ENCODE results near the gene HSPA12A. TPM values are rescaled to one million over a fixed set of nuclear protein-coding genes. Genes with fewer than 3 reads are reported as not detected.

HSPA12A gene
- total RNA-seq, 1 donor from 2014 or later, result 11.0 TPM

GRCh38 chr10:116657863-116658551 is 84.4 kb downstream of the HSPA12A start:
- Mint-ChIP-seq H3K36me3 (no peaks in the 10 kb centered on the region), H3K4me3 (no peak overlapping the region)
- TF ChIP-seq CTCF (conservative IDR thresholded peaks at IDR 0.05), result no peak

GRCh38 chr10:116656044-116656443 is 86.3 kb downstream of the HSPA12A start:
- TF ChIP-seq CTCF (conservative IDR thresholded peaks at IDR 0.05), result no peak

More at GRCh38 chr10:116657863-116658551, 84.4 kb downstream of the HSPA12A start:
- Mint-ChIP-seq H3K27ac (no peak overlapping the region), H3K4me1 (ENCODE audit: unreplicated experiment) (peaks cover 4% of the 10 kb centered on the region), H3K27me3 (peaks cover 3% of the 10 kb centered on the region), H3K9me3 (no peaks in the 10 kb centered on the region)
- no peak for DNase-seq (ENCODE audit: extremely low spot score, unreplicated experiment)

GRCh38 chr10:116655568-116655967 is 86.8 kb downstream of the HSPA12A start:
- TF ChIP-seq CTCF (conservative IDR thresholded peaks at IDR 0.05), result no peak
- DNase-seq (ENCODE audit: extremely low spot score, unreplicated experiment), result no peak
- no peaks in the 10 kb centered on the region for H3K9me3 Mint-ChIP-seq
- no peak overlapping the region for H3K27ac Mint-ChIP-seq
- no peak overlapping the region for H3K4me3 Mint-ChIP-seq
- H3K4me1 Mint-ChIP-seq (ENCODE audit: unreplicated experiment), result no peaks in the 10 kb centered on the region
- H3K36me3 Mint-ChIP-seq, result no peaks in the 10 kb centered on the region
- H3K27me3 Mint-ChIP-seq, result peaks cover 13% of the 10 kb centered on the region

More at GRCh38 chr10:116656044-116656443, 86.3 kb downstream of the HSPA12A start:
- H3K9me3 Mint-ChIP-seq, result no peaks in the 10 kb centered on the region
- no peaks in the 10 kb centered on the region for H3K36me3 Mint-ChIP-seq
- no peak overlapping the region for H3K4me3 Mint-ChIP-seq
- peaks cover 8% of the 10 kb centered on the region for H3K27me3 Mint-ChIP-seq
- no peak overlapping the region for H3K27ac Mint-ChIP-seq
- H3K4me1 Mint-ChIP-seq (ENCODE audit: unreplicated experiment), result no peaks in the 10 kb centered on the region
- no peak for DNase-seq (ENCODE audit: extremely low spot score, unreplicated experiment)

GRCh38 chr10:116654816-116655215 is 87.5 kb downstream of the HSPA12A start:
- Mint-ChIP-seq H3K4me3 (no peak overlapping the region), H3K27ac (no peak overlapping the region), H3K36me3 (no peaks in the 10 kb centered on the region), H3K4me1 (ENCODE audit: unreplicated experiment) (no peaks in the 10 kb centered on the region), H3K9me3 (no peaks in the 10 kb centered on the region), H3K27me3 (peaks cover 14% of the 10 kb centered on the region)
- TF ChIP-seq CTCF (conservative IDR thresholded peaks at IDR 0.05), result peak; percentile 65
- DNase-seq (ENCODE audit: extremely low spot score, unreplicated experiment), result no peak

- H3K4me1 Mint-ChIP-seq (ENCODE audit: unreplicated experiment), result no peaks in the 10 kb centered on the region
- no peak for DNase-seq (ENCODE audit: extremely low spot score, unreplicated experiment)
- no peak overlapping the region for H3K27ac Mint-ChIP-seq
- H3K9me3 Mint-ChIP-seq, result peaks cover 7% of the 10 kb centered on the region
- no peak overlapping the region for H3K4me3 Mint-ChIP-seq
- no peak for TF ChIP-seq CTCF (conservative IDR thresholded peaks at IDR 0.05)
- peaks cover 22% of the 10 kb centered on the region for H3K27me3 Mint-ChIP-seq
- no peaks in the 10 kb centered on the region for H3K36me3 Mint-ChIP-seq
Observed at GRCh38 chr10:116653885-116654284, 88.5 kb downstream of the HSPA12A start.

Data from type B pancreatic cell (in vitro differentiated cells).